Calu3 (cell line): ENCODE data around the gene POFUT1. TPM values are rescaled to one million over a fixed set of nuclear protein-coding genes. Genes with fewer than 3 reads are reported as not detected.
"Not testable (repeated sequence)": the region's sequence is repeated elsewhere in the genome, so short reads cannot be mapped to it uniquely, and the experiment has no call there.

Source experiments
- BruUV-seq: library from RNA; stranded (reverse); fragments of 400-500 nt; replicated peaks from 2 replicates; lab custom pipeline; 2021; lab: Mats Ljungman, UMichigan
- CTCF ChIA-PET: fragments of 300-600 bp; sonication (Branson Sonifier 250); formaldehyde crosslinking; loops from one replicate; lab custom pipeline; 2022; ENCODE audit warnings: antibody characterized with exemption; lab: Charles Lee
- DNase-seq: peaks from one replicate; pipeline ENCODE4 v3.0.0; 2022
- H3K27ac Mint-ChIP-seq: one replicate; pipeline ENCODE4 v1.8.0; 2022; ENCODE audit warnings: mixed read lengths; ENCODE audit not compliant: unreplicated experiment
- H3K27me3 Mint-ChIP-seq: one replicate; pipeline ENCODE4 v1.8.0; 2022; ENCODE audit warnings: mixed read lengths; ENCODE audit not compliant: unreplicated experiment
- H3K36me3 Mint-ChIP-seq: one replicate; pipeline ENCODE4 v1.8.0; 2022; ENCODE audit warnings: mild to moderate bottlenecking, moderate library complexity, mixed read lengths; ENCODE audit not compliant: insufficient read depth, unreplicated experiment
- H3K4me1 Mint-ChIP-seq: one replicate; pipeline ENCODE4 v1.8.0; 2022; ENCODE audit warnings: mild to moderate bottlenecking, low read depth, mixed read lengths; ENCODE audit not compliant: unreplicated experiment
- H3K4me3 Mint-ChIP-seq: one replicate; pipeline ENCODE4 v1.8.0; 2022; ENCODE audit warnings: mild to moderate bottlenecking, low read depth, moderate library complexity, mixed read lengths; ENCODE audit not compliant: unreplicated experiment
- H3K9me3 Mint-ChIP-seq: one replicate; pipeline ENCODE4 v1.8.0; 2022; ENCODE audit warnings: low read depth, mixed read lengths; ENCODE audit not compliant: unreplicated experiment
- CTCF ChIP-seq: fragments of 200-600 bp; IDR thresholded peaks from one replicate; pipeline ENCODE4 v1.8.0; 2022; ENCODE audit warnings: antibody characterized with exemption; ENCODE audit not compliant: unreplicated experiment
- intact Hi-C: fragments of 100-400 bp; cut with micrococcal nuclease; formaldehyde crosslinking; loops from one replicate; pipeline ENCODE4 v1.10.0; 2022; ENCODE audit not compliant: unreplicated experiment
- total RNA-seq: library from RNA; stranded (reverse); gene quantifications from 2 replicates; pipeline ENCODE4 v1.2.3, GENCODE V29; 2022

POFUT1 gene
- total RNA-seq, 1 experiment from 2014 or later, result 87.3 TPM

- H3K36me3 Mint-ChIP-seq, result peaks cover 47% of the 10 kb centered on the region
- H3K27ac Mint-ChIP-seq, result no peak overlapping the region
- no peak overlapping the region for H3K4me3 Mint-ChIP-seq
- CTCF ChIA-PET, result no interaction called here
- intact Hi-C loops, result no loop called here
- no peak for TF ChIP-seq CTCF
- no peaks in the 10 kb centered on the region for H3K9me3 Mint-ChIP-seq
- no peak for DNase-seq
- H3K4me1 Mint-ChIP-seq, result no peaks in the 10 kb centered on the region
- H3K27me3 Mint-ChIP-seq, result no peaks in the 10 kb centered on the region
- no TSS peak for BruUV-seq
These were observed 41.7 kb upstream of the POFUT1 start for GRCh38 chr20:32165836-32166545.

GRCh38 chr20:32167552-32167951 lies 40.1 kb upstream of the POFUT1 start:
- H3K36me3 Mint-ChIP-seq, result peaks cover 34% of the 10 kb centered on the region
- BruUV-seq, result no TSS peak

DNA sequence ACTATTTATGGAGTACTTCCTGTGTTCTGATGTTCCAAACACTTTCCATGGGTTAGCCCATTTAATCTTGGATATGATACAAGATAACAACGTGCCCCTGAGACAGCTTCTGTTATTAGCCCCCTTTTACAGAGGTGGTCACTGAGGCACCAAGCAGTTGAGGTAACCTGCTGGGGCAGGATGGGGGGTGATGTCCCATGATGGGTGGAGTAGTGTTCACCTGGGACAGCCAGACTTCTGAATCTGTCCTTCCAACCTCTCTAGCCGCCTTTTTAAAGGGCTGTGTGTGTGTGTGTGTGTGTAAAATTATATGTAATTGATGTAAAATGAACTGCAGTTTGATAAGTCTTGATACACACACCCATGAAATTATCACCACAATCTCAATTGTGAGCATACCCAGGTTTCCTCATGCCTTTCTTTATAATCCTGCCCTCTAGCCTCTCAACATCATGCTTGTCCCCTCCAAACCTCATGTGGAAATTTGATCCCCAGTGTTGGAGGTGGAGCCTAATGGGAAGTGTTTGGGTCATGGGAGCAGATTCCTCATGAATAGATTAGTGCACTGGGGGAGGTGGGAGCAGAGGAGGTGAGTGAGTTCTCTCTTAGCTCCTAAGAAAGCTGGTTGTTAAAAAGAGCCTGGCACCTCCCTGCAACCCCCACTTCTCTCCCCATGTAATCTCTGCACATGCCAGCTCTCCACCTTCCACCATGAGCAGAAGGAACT lies 39.3 kb upstream of the POFUT1 start:
- no peak for DNase-seq
- peaks cover 31% of the 10 kb centered on the region for H3K36me3 Mint-ChIP-seq
- H3K4me3 Mint-ChIP-seq, result no peak overlapping the region
- no peaks in the 10 kb centered on the region for H3K27me3 Mint-ChIP-seq
- H3K4me1 Mint-ChIP-seq, result no peaks in the 10 kb centered on the region
- H3K27ac Mint-ChIP-seq, result no peak overlapping the region
- no peak for TF ChIP-seq CTCF
- no peaks in the 10 kb centered on the region for H3K9me3 Mint-ChIP-seq
- intact Hi-C loops, result no loop called here
- CTCF ChIA-PET, result interaction anchor here (0.7 to 1.1 kb wide), 3 partner anchors 9 to 13 kb away, joined by 3 to 4 read pairs (median 4); no protein-coding TSS in a partner anchor
- BruUV-seq, result no TSS peak

More at GRCh38 chr20:32167552-32167951, 40.1 kb upstream of the POFUT1 start:
- H3K4me1 Mint-ChIP-seq, result no peaks in the 10 kb centered on the region
- TF ChIP-seq CTCF, result no peak
- CTCF ChIA-PET, result interaction anchor here (0.9 kb wide), 1 partner anchor 11 kb away, joined by 3 read pairs; no protein-coding TSS in a partner anchor
- peak overlapping the region; percentile 22 for H3K27ac Mint-ChIP-seq
- no peaks in the 10 kb centered on the region for H3K27me3 Mint-ChIP-seq
- no peak overlapping the region for H3K4me3 Mint-ChIP-seq
- no peaks in the 10 kb centered on the region for H3K9me3 Mint-ChIP-seq
- DNase-seq, result no peak
- intact Hi-C loops, result no loop called here

DNA sequence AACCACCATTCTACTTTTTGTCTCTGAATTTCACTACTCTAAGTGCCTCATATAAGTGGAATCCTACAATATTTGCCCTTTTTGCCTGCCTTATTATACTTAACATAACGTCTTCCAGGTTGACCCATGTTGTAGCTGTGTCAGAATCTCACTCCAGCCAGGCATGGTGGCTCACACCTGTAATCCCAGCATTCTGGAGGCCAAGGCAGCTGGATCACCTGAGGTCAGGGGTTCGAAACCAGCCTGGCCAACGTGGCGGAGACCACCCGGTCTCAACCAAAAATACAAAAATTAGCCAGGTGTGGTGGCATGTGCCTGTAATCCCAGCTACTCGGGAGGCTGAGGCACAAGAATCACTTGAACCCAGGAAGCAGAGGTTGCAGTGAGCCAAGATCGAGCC lies 30.0 kb upstream of the POFUT1 start:
- CTCF ChIA-PET, H3K9me3 Mint-ChIP-seq, H3K4me3 Mint-ChIP-seq, H3K27me3 Mint-ChIP-seq, H3K4me1 Mint-ChIP-seq, H3K27ac Mint-ChIP-seq, BruUV-seq, H3K36me3 Mint-ChIP-seq, DNase-seq, intact Hi-C loops: not testable (repeated sequence)
